ENCODE data around the gene LIN7B.

LIN7B gene

GRCh38 chr19:49165111-49165750, 51.1 kb downstream of the LIN7B start:
- DNase-seq (no peak), ATAC-seq (no peak)

GRCh38 chr19:49165865-49166301, 51.7 kb downstream of the LIN7B start:
- no peak for ATAC-seq
- no peak for DNase-seq

- ATAC-seq: no peak
- DNase-seq: no peak
Observed at GRCh38 chr19:49167857-49168409, 53.8 kb downstream of the LIN7B start.
